Fibroblast of pulmonary artery (primary cell): ENCODE results near the gene PRSS27.

Experiments
- DNase-seq: peaks from one replicate; pipeline ENCODE4 v3.0.0-alpha.2; 2010; ENCODE audit warnings: low read depth
- H3K4me3 ChIP-seq: replicated peaks from 2 replicates; pipeline ENCODE4 v1.5.1; 2011; ENCODE audit warnings: low read depth, mild to moderate bottlenecking, control low read depth, low read length, moderate library complexity
- CTCF ChIP-seq: IDR thresholded peaks from 2 replicates; pipeline ENCODE4 v1.5.1; 2011; ENCODE audit warnings: mild to moderate bottlenecking, control low read depth, low read length, inconsistent platforms; ENCODE audit errors: missing control alignments

PRSS27 gene

GRCh38 chr16:2766430-2767139 is 46.6 kb upstream of the PRSS27 start:
- no peak for TF ChIP-seq CTCF

GRCh38 chr16:2765462-2766404 is 45.7 kb upstream of the PRSS27 start:
- H3K4me3 ChIP-seq, result no peak overlapping the region
- no peak for DNase-seq
- TF ChIP-seq CTCF, result no peak

More at GRCh38 chr16:2766430-2767139, 46.6 kb upstream of the PRSS27 start:
- DNase-seq, result no peak
- no peak overlapping the region for H3K4me3 ChIP-seq

- no peak for TF ChIP-seq CTCF
- no peak for DNase-seq
- H3K4me3 ChIP-seq, result no peak overlapping the region
Measured at GRCh38 chr16:2764718-2765117, 44.7 kb upstream of the PRSS27 start.

GRCh38 chr16:2763173-2763572 is 43.1 kb upstream of the PRSS27 start:
- TF ChIP-seq CTCF, result no peak
- DNase-seq, result no peak
- H3K4me3 ChIP-seq, result no peak overlapping the region

- no peak overlapping the region for H3K4me3 ChIP-seq
- TF ChIP-seq CTCF, result no peak
- DNase-seq, result no peak
Measured at GRCh38 chr16:2762711-2763110, 42.7 kb upstream of the PRSS27 start.

- TF ChIP-seq CTCF, result no peak
- no peak for DNase-seq
- no peak overlapping the region for H3K4me3 ChIP-seq
Measured at GRCh38 chr16:2761886-2762583, 42.0 kb upstream of the PRSS27 start.
